Ishikawa (cell line): ENCODE measurements around the gene HSF5.

Experiments used
- CEBPB ChIP-seq: IDR thresholded peaks from 2 replicates; pipeline ENCODE4 v1.6.1; 2012
- EGR1 ChIP-seq: IDR thresholded peaks from 2 replicates; pipeline ENCODE4 v1.6.1; 2012
- EP300 ChIP-seq: IDR thresholded peaks from 2 replicates; pipeline ENCODE4 v1.6.1; 2012; ENCODE audit warnings: borderline replicate concordance
- FOXM1 ChIP-seq: IDR thresholded peaks from 2 replicates; pipeline ENCODE4 v1.6.1; 2012; ENCODE audit warnings: low read depth, borderline replicate concordance
- MAX ChIP-seq: IDR thresholded peaks from 2 replicates; pipeline ENCODE4 v1.6.1; 2012
- RAD21 ChIP-seq: IDR thresholded peaks from 2 replicates; pipeline ENCODE4 v1.6.1; 2012; ENCODE audit warnings: low read depth
- REST ChIP-seq: IDR thresholded peaks from 2 replicates; pipeline ENCODE4 v1.6.1; 2012; ENCODE audit warnings: low read depth, mild to moderate bottlenecking
- TAF1 ChIP-seq: IDR thresholded peaks from 2 replicates; pipeline ENCODE4 v1.6.1; 2012; ENCODE audit warnings: low read depth, mild to moderate bottlenecking
- USF1 ChIP-seq: IDR thresholded peaks from 2 replicates; pipeline ENCODE4 v1.6.1; 2012
- YY1 ChIP-seq: IDR thresholded peaks from 2 replicates; pipeline ENCODE4 v1.6.1; 2012; ENCODE audit warnings: low read depth

GRCh38 chr17:58468944-58469343 is 19.3 kb downstream of the HSF5 start:
- TF ChIP-seq RAD21 = no peak
- no peak for TF ChIP-seq MAX
- no peak for TF ChIP-seq YY1
- TF ChIP-seq REST = no peak
- no peak for TF ChIP-seq TAF1
- TF ChIP-seq FOXM1 = no peak
- no peak for TF ChIP-seq CEBPB
- TF ChIP-seq EGR1 = no peak
- TF ChIP-seq USF1 = no peak
- TF ChIP-seq EP300 = no peak
